Transverse colon (tissue), 4 donors: ENCODE data around the gene GPHN. TPM values are rescaled to one million over a fixed set of nuclear protein-coding genes. Genes with fewer than 3 reads are reported as not detected.

Source experiments
- DNase-seq: peaks from one replicate; pipeline ENCODE4 v3.0.0-alpha.2; 2019
- H3K27ac ChIP-seq, 4 donors: fragments of 200-600 bp; sonication (generic); 2 replicates each; pipeline ENCODE4 v1.5.1; 2016 to 2018; ENCODE audit warnings: inconsistent platforms in 4 of 4
- H3K27me3 ChIP-seq: fragments of 200-600 bp; sonication (generic); 2 replicates; pipeline ENCODE4 v1.5.1; 2017; ENCODE audit warnings: inconsistent platforms
- H3K36me3 ChIP-seq, 4 donors: fragments of 200-600 bp; sonication (generic); 2 replicates each; pipeline ENCODE4 v1.5.1; 2017 to 2019; ENCODE audit warnings: inconsistent platforms in 4 of 4
- H3K4me1 ChIP-seq, 4 donors: fragments of 200-600 bp; sonication (generic); 2 replicates each; pipeline ENCODE4 v1.5.1; 2017 to 2020; ENCODE audit warnings: inconsistent platforms in 4 of 4
- H3K4me3 ChIP-seq, 4 donors: fragments of 200-600 bp; sonication (generic); 1 replicate in 1 of 4; 2 replicates in 3 of 4; pipeline versions ENCODE4 v1.5.1 to v1.6.1; 2017 to 2019; ENCODE audit warnings: inconsistent platforms in 4 of 4
- H3K9me3 ChIP-seq, 2 donors: fragments of 200-600 bp; sonication (generic); 2 replicates each; pipeline ENCODE4 v1.5.1; 2017 to 2019; ENCODE audit warnings: inconsistent platforms in 2 of 2
- CTCF ChIP-seq, 5 experiments: fragments of 200-600 bp in 3 of 5; fragments of 450-650 bp in 2 of 5; sonication (generic) in 3 of 5; IDR thresholded peaks; 1 replicate in 2 of 5; 2 replicates in 3 of 5; pipeline ENCODE4 v1.5.1; 2016 to 2017; ENCODE audit warnings: antibody characterized with exemption in 5 of 5, inconsistent platforms in 3 of 5, mild to moderate bottlenecking in 2 of 5, moderate library complexity in 1 of 5
- EP300 ChIP-seq: sonication (generic); formaldehyde crosslinking; IDR thresholded peaks from one replicate; pipeline ENCODE4 v1.6.1; 2017; ENCODE audit warnings: antibody characterized with exemption, low read depth
- POLR2A ChIP-seq: fragments of 450-650 bp; IDR thresholded peaks from one replicate; pipeline ENCODE4 v1.6.1; 2016; ENCODE audit warnings: antibody characterized with exemption, mild to moderate bottlenecking, moderate library complexity
- POLR2AphosphoS5 ChIP-seq, 3 donors: sonication (generic); formaldehyde crosslinking; IDR thresholded peaks; one replicate each; pipeline ENCODE4 v1.6.1; 2016; ENCODE audit warnings: antibody characterized with exemption in 3 of 3
- WGBS, 2 donors: methylation state at CpG; one replicate each; pipeline ENCODE4 v1.1.5; 2018; ENCODE audit warnings: low coverage in 1 of 2; 5-methylcytosine and 5-hydroxymethylcytosine counted together
- in situ Hi-C, 4 donors: fragments of 200-750 bp; cut with MboI; loops; one replicate each; pipeline versions ENCODE4 v1.15.0 to v1.15.1; 2017; ENCODE audit warnings: low sequenced_read_pairs in 3 of 4, low pct_ligation_motif_present in 1 of 4, low pct_unique_long_range_greater_than_20kb in 1 of 4
- intact Hi-C: fragments of 100-400 bp; cut with DNase I; formaldehyde crosslinking; loops from one replicate; pipeline ENCODE4 v1.15.1; 2023; ENCODE audit warnings: low total_unique reads
- total RNA-seq, 4 donors: library from RNA; depleted of rRNA; stranded (reverse); fragments of >200 nt; gene quantifications; one replicate each; pipeline ENCODE4 v1.1.0, GENCODE V29; 2016

Gene GPHN
- total RNA-seq, 4 donors from 2014 or later = 8.6 to 59.7 (median 23.6) TPM

GRCh38 chr14:66680216-66680615, 172.3 kb downstream of the GPHN start:
- Histone ChIP-seq H3K36me3 (peaks cover 0 to 6% (median 2%) of the 10 kb centered on the region in 4 donors), H3K27me3 (no peaks in the 10 kb centered on the region), H3K4me3 (no peak overlapping the region), H3K27ac (no peak overlapping the region), H3K4me1 (no peaks in the 10 kb centered on the region), H3K9me3 (peaks cover 12 to 30% of the 10 kb centered on the region in 2 donors)
- TF ChIP-seq EP300 (no peak), CTCF (IDR thresholded peaks at IDR 0.05) (no peak), POLR2AphosphoS5 (IDR thresholded peaks at IDR 0.05) (no peak), POLR2A (no peak)
- DNase-seq = no peak
- in situ Hi-C loops = no loop called here
- intact Hi-C loops = no loop called here

- Histone ChIP-seq H3K36me3 (no peaks in the 10 kb centered on the region), H3K27ac (no peak overlapping the region), H3K27me3 (no peaks in the 10 kb centered on the region), H3K4me3 (no peak overlapping the region), H3K4me1 (no peaks in the 10 kb centered on the region), H3K9me3 (no peaks in the 10 kb centered on the region)
- in situ Hi-C loops = no loop called here
- 87 to 88% methylated on average over 2 of the region's 2 CpGs for WGBS, 2 donors
- TF ChIP-seq CTCF (IDR thresholded peaks at IDR 0.05) (no peak), POLR2A (no peak), POLR2AphosphoS5 (IDR thresholded peaks at IDR 0.05) (no peak), EP300 (no peak)
- intact Hi-C loops = no loop called here
- DNase-seq = no peak
Observed at GRCh38 chr14:66696326-66696725, 188.4 kb downstream of the GPHN start.

- Histone ChIP-seq H3K4me3 (no peak overlapping the region), H3K27ac (no peak overlapping the region), H3K27me3 (no peaks in the 10 kb centered on the region), H3K36me3 (no peaks in the 10 kb centered on the region), H3K9me3 (no peaks in the 10 kb centered on the region), H3K4me1 (no peaks in the 10 kb centered on the region)
- in situ Hi-C loops (no loop called here), intact Hi-C loops (no loop called here)
- 81 to 100% methylated on average over 2 of the region's 2 CpGs for WGBS, 2 donors
- TF ChIP-seq POLR2AphosphoS5 (IDR thresholded peaks at IDR 0.05) = no peak
- no peak for TF ChIP-seq CTCF (IDR thresholded peaks at IDR 0.05)
- no peak for TF ChIP-seq POLR2A
- no peak for TF ChIP-seq EP300
- DNase-seq = no peak
Observed at GRCh38 chr14:66698503-66698902, 190.6 kb downstream of the GPHN start.

GRCh38 chr14:66701813-66702212, 193.9 kb downstream of the GPHN start:
- no peak overlapping the region for H3K27ac ChIP-seq
- H3K27me3 ChIP-seq = no peaks in the 10 kb centered on the region
- H3K36me3 ChIP-seq = no peaks in the 10 kb centered on the region
- H3K4me1 ChIP-seq = no peaks in the 10 kb centered on the region
- intact Hi-C loops (no loop called here), in situ Hi-C loops (no loop called here)
- H3K4me3 ChIP-seq = no peak overlapping the region
- TF ChIP-seq POLR2AphosphoS5 (IDR thresholded peaks at IDR 0.05) (no peak), POLR2A (no peak), CTCF (IDR thresholded peaks at IDR 0.05) (no peak), EP300 (no peak)
- WGBS, 2 donors = 100% methylated on average over 2 of the region's 4 CpGs; no CpG with 5 or more reads in 1 of the 2 donors
- DNase-seq = no peak
- H3K9me3 ChIP-seq = peaks cover 7 to 14% of the 10 kb centered on the region in 2 donors
